ENCODE measurements around the gene ANKS1A.

The ANKS1A gene

DNA sequence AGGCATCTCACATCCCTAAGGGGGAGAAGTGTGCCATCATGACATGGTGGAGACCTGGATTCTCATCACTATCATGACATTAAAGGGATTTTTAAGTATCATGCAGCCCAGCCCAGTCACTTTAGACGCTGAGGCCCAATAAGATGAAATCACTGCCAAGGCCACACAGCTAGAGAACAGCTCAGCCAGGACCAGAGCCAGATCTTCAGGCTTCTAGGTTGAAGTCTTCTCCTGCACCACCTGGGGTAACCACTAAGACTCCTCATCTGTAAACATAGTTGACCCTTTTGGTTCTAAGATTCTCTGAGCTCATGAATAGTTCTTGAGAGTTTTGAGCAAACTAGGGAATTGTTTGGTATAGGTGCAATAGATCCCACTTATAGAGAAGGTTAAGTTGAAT lies 126.9 kb downstream of the ANKS1A start:
- no peak for DNase-seq (ENCODE audit: low read depth)
- TF ChIP-seq CTCF (IDR thresholded peaks at IDR 0.05; ENCODE audit: low read length, missing control alignments), result no peak
- no peak overlapping the region for H3K4me3 ChIP-seq (replicated peaks; ENCODE audit: low read depth, low read length)

DNA sequence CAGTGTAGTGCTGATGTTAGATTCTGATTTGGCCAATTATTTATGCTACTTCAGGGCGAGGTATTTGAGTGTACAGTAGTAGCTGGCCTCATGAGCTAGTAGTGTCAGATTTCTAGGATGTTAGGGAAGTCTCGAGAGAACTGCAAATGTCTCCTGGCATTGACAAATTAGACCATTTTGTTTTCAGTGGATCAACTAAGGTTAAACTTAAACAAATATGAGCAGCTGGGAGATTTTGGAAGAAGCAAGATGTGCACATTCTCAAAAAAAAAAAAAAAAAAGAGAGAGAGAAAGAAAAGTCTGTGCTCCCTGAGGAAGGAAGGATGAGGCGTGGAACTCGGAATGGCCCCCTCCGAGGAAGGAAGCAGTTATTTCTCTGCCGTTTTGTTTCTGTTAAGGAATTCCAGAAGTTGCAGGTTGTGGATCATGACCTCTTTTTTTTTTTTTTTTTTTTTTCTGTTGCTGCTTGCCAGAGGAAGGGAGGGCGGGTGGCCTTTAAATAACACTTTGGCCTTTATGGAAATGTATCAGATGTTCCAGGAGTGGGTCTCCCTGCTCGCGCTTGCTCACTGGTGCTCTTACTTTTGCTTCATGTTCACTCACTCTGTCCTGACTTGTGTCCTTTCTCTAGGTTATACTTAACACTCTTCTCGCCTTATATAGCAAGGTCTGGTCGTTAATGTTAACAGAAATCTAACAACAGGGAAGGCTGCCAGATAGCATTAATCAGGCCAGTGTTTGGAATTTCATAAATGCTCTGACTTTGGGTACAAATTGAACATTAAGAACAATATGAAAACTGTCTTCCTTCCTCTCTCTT lies 127.7 kb downstream of the ANKS1A start:
- DNase-seq (ENCODE audit: low read depth), result peak; percentile 58
- peak overlapping the region; percentile 19 for H3K4me3 ChIP-seq (replicated peaks; ENCODE audit: low read depth, low read length)
- TF ChIP-seq CTCF (IDR thresholded peaks at IDR 0.05; ENCODE audit: low read length, missing control alignments), result no peak

DNA sequence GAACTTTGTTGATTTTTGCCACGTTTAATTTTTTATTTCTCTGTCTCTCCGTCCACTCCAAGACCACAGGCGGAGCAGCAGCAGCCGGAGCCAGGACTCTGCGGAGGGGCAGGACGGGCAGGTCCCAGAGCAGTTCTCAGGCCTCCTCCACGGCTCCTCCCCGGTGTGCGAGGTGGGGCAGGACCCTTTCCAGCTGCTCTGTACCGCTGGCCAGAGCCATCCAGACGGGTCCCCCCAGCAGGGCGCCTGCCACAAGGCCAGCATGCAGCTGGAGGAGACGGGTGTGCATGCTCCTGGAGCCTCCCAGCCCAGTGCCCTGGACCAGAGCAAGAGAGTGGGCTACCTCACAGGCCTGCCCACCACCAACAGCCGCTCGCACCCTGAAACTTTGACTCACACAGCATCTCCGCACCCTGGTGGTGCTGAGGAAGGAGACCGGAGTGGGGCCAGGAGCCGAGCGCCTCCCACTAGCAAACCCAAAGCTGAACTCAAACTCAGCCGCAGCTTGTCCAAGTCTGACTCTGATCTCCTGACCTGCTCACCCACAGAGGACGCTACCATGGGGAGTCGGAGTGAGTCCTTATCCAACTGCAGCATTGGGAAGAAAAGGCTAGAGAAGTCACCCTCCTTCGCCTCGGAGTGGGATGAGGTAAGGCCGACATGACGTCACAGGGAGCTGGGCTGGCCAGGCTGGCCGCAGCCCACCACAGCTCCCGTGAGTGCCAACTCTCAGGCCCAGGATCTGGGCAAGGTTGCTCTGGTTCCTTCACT lies 128.5 kb downstream of the ANKS1A start:
- H3K4me3 ChIP-seq (replicated peaks; ENCODE audit: low read depth, low read length), result peak overlapping the region; percentile 19
- no peak for TF ChIP-seq CTCF (IDR thresholded peaks at IDR 0.05; ENCODE audit: low read length, missing control alignments)
- peak; percentile 44 for DNase-seq (ENCODE audit: low read depth)

DNA sequence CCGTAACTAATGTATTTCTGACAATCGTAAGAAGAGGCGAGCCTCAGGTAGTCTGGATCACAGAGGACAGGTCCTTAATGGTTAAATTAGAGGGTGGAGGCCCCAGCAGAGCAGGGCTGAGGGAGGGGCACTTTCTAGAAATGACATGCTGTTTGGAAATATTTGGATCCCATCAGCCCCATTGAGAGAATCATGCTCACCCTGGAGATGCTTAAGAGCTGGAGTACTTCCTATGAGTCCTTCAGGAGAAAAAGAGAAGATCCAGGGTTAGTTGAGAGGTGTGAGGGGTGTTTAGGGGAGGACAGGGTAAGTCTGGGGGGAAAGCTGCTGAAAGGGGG lies 129.1 kb downstream of the ANKS1A start:
- no peak for TF ChIP-seq CTCF (IDR thresholded peaks at IDR 0.05; ENCODE audit: low read length, missing control alignments)
- no peak overlapping the region for H3K4me3 ChIP-seq (replicated peaks; ENCODE audit: low read depth, low read length)

GRCh38 chr6:35018746-35019145 lies 129.7 kb downstream of the ANKS1A start:
- H3K4me3 ChIP-seq (replicated peaks; ENCODE audit: low read depth, low read length), result no peak overlapping the region
- TF ChIP-seq CTCF (IDR thresholded peaks at IDR 0.05; ENCODE audit: low read length, missing control alignments), result no peak

More for the DNA sequence above, 129.1 kb downstream of the ANKS1A start:
- DNase-seq (ENCODE audit: low read depth), result no peak

DNA sequence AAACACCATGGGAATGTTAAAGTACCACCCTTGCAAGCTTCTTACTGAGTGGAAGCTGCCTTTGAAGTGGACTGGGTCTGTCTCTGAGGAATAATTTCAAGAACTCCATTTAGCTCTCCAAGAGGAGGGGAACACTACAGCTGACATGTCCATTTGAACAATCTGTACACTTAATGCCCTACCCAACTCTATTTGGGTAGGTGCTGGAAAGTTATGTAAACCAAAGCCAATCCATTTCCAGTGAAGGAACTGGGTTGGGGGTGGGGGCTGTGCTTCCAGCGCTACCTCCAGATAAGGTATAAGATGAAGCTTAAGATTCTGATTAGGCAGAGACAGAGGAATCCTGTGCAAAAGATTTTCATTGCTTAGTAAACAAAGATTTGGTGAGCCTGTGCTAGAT lies 130.1 kb downstream of the ANKS1A start:
- no peak for DNase-seq (ENCODE audit: low read depth)
- no peak for TF ChIP-seq CTCF (IDR thresholded peaks at IDR 0.05; ENCODE audit: low read length, missing control alignments)
- no peak overlapping the region for H3K4me3 ChIP-seq (replicated peaks; ENCODE audit: low read depth, low read length)

More at GRCh38 chr6:35018746-35019145, 129.7 kb downstream of the ANKS1A start:
- no peak for DNase-seq (ENCODE audit: low read depth)

All from fibroblast of pulmonary artery (primary cell).